Fibroblast of lung (primary cell): ENCODE results near the gene PBX1. TPM values are rescaled to one million over a fixed set of nuclear protein-coding genes. Genes with fewer than 3 reads are reported as not detected.
A peak's percentile ranks its signal among the peaks of the same experiment; 100 is the strongest.

Experiments used
- DNase-seq, 2 donors: peaks; one replicate each; pipeline versions ENCODE4 v3.0.0 to v3.0.0-alpha.2; 2010; ENCODE audit warnings: low read depth in 2 of 2
- H2AFZ ChIP-seq: 2 replicates; pipeline ENCODE4 v1.5.1; 2012; ENCODE audit warnings: low read length, control low read depth, inconsistent platforms
- H3K27ac ChIP-seq: 2 replicates; pipeline ENCODE4 v1.5.1; 2011; ENCODE audit warnings: low read length, control low read depth; ENCODE audit not compliant: insufficient read depth
- H3K27me3 ChIP-seq: 2 replicates; pipeline ENCODE4 v1.5.1; 2011; ENCODE audit warnings: mild to moderate bottlenecking, low read length; ENCODE audit not compliant: control insufficient read depth, insufficient read depth
- H3K36me3 ChIP-seq: 2 replicates; pipeline ENCODE4 v1.5.1; 2011; ENCODE audit warnings: low read length; ENCODE audit not compliant: control insufficient read depth, insufficient read depth
- H3K4me1 ChIP-seq: 2 replicates; pipeline ENCODE4 v1.5.1; 2011; ENCODE audit warnings: low read length; ENCODE audit not compliant: control insufficient read depth, insufficient read depth; ENCODE audit errors: extremely low read depth
- H3K4me2 ChIP-seq: 2 replicates; pipeline ENCODE4 v1.5.1; 2011; ENCODE audit warnings: low read length, control low read depth; ENCODE audit not compliant: insufficient read depth; ENCODE audit errors: extremely low read depth
- H3K4me3 ChIP-seq, 4 experiments: fragments of 200-600 bp in 1 of 4; sonication (generic) in 1 of 4; replicated peaks in 1 of 4; 2 replicates each; pipeline ENCODE4 v1.5.1; 2011 to 2016; ENCODE audit warnings: low read length in 4 of 4, low read depth in 3 of 4, mild to moderate bottlenecking in 3 of 4, control low read depth in 2 of 4, inconsistent platforms in 1 of 4, mixed read lengths in 1 of 4; ENCODE audit not compliant: insufficient read depth in 1 of 4; ENCODE audit errors: control extremely low read depth in 1 of 4
- H3K79me2 ChIP-seq: 2 replicates; pipeline ENCODE4 v1.5.1; 2012; ENCODE audit warnings: mild to moderate bottlenecking, low read length, inconsistent platforms; ENCODE audit not compliant: control insufficient read depth, insufficient read depth
- H3K9ac ChIP-seq: 2 replicates; pipeline ENCODE4 v1.5.1; 2011; ENCODE audit warnings: mild to moderate bottlenecking, low read length, control low read depth; ENCODE audit not compliant: insufficient read depth
- H3K9me3 ChIP-seq: 2 replicates; pipeline ENCODE4 v1.5.1; 2012; ENCODE audit warnings: low read depth, low read length; ENCODE audit not compliant: control insufficient read depth, insufficient read depth
- H4K20me1 ChIP-seq: 2 replicates; pipeline ENCODE4 v1.5.1; 2011; ENCODE audit warnings: low read length; ENCODE audit not compliant: control insufficient read depth, insufficient read depth; ENCODE audit errors: extremely low read depth
- EZH2 ChIP-seq: IDR thresholded peaks from 2 replicates; pipeline ENCODE4 v1.5.1; 2012; ENCODE audit warnings: low read length, control low read depth, mild to moderate bottlenecking; ENCODE audit errors: missing control alignments
- polyA plus RNA-seq, 2 donors: library from polyadenylated mRNA; depleted of rRNA in 1 of 2; stranded (reverse) in 1 of 2; unstranded in 1 of 2; fragments of >200 nt; gene quantifications; 2 replicates each; pipeline ENCODE4 v1.2.1, GENCODE V29; 2011 to 2012; ENCODE audit warnings: missing spikeins in 1 of 2
- total RNA-seq: library from RNA; depleted of rRNA; stranded (reverse); fragments of >200 nt; gene quantifications from 2 replicates; pipeline ENCODE4 v1.2.1, GENCODE V29; 2014
- TF ChIP-seq, protein P1 (sequence below), 2 donors: IDR thresholded peaks in 1 of 2; conservative IDR thresholded peaks in 1 of 2; 1 replicate in 1 of 2; 2 replicates in 1 of 2; pipeline ENCODE4 v1.5.1; 2011 to 2012; ENCODE audit warnings: low read length in 2 of 2, control low read depth in 1 of 2, inconsistent platforms in 1 of 2, low read depth in 1 of 2, mild to moderate bottlenecking in 1 of 2

PBX1 gene
- total and polyA plus RNA-seq, 2 donors (not counting 1 experiment from before 2014, with no cell fraction given), result 43.1 to 46.7 TPM

- Histone ChIP-seq H3K9me3 (no peaks in the 10 kb centered on the region), H3K27ac (no peak overlapping the region), H3K4me1 (no peaks in the 10 kb centered on the region), H3K36me3 (no peaks in the 10 kb centered on the region), H3K4me3 (no peak overlapping the region), H2AFZ (no peak overlapping the region), H3K4me2 (no peak overlapping the region), H3K9ac (no peak overlapping the region), H3K79me2 (no peaks in the 10 kb centered on the region), H3K27me3 (no peaks in the 10 kb centered on the region), H4K20me1 (no peaks in the 10 kb centered on the region)
- no peak for DNase-seq
- TF ChIP-seq, protein P1, sequence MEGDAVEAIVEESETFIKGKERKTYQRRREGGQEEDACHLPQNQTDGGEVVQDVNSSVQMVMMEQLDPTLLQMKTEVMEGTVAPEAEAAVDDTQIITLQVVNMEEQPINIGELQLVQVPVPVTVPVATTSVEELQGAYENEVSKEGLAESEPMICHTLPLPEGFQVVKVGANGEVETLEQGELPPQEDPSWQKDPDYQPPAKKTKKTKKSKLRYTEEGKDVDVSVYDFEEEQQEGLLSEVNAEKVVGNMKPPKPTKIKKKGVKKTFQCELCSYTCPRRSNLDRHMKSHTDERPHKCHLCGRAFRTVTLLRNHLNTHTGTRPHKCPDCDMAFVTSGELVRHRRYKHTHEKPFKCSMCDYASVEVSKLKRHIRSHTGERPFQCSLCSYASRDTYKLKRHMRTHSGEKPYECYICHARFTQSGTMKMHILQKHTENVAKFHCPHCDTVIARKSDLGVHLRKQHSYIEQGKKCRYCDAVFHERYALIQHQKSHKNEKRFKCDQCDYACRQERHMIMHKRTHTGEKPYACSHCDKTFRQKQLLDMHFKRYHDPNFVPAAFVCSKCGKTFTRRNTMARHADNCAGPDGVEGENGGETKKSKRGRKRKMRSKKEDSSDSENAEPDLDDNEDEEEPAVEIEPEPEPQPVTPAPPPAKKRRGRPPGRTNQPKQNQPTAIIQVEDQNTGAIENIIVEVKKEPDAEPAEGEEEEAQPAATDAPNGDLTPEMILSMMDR (conservative IDR thresholded peaks at IDR 0.05 in 1 of 2, IDR thresholded peaks at IDR 0.05 in 1 of 2; ENCODE audit: low read depth in 1 of 2, low read length in 2 of 2), result no peak
- TF ChIP-seq EZH2, result no peak
These were observed 282.0 kb downstream of the PBX1 start for GRCh38 chr1:164840936-164841335.

DNA sequence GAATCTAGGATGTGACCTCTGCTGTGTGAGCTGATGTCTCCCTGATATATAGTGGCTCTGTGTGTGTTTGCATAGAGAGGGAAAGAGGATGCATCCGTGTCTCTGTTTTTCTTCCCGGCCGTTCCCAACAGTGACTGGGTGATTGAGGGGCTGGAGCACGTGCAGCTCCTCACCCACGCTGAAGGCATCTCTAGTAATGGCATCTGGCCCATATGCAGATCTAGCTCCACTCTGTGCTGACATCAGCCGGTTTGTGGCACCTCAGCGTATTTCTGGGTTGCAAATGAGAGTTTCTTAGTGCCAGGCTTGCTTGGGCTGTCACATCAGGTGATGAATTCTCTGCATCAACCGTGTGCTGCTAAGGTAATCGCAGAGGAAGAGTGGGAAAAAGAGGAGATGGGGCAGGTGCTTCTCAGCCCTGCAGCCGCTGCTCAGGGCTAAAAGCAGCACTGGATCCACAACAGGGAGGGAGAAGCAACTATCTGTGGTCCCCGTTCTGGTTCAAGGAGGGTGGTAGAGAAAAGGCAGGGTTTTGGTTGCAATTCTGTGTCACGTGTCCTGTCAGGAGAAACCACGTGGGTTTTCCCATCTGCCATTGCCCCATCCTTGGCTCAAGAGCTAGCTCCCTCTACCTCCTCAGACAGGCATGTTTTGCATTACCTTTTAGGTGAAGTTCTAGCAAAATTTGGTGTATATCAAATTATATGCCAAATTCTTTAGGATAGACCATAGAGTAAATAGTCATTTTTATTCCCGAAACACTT is 282.9 kb downstream of the PBX1 start:
- no peaks in the 10 kb centered on the region for H4K20me1 ChIP-seq
- no peaks in the 10 kb centered on the region for H3K9me3 ChIP-seq
- TF ChIP-seq, protein P1 (conservative IDR thresholded peaks at IDR 0.05 in 1 of 2, IDR thresholded peaks at IDR 0.05 in 1 of 2; ENCODE audit: low read depth in 1 of 2, low read length in 2 of 2), result no peak
- no peak for TF ChIP-seq EZH2
- no peaks in the 10 kb centered on the region for H3K36me3 ChIP-seq
- H3K9ac ChIP-seq, result no peak overlapping the region
- no peaks in the 10 kb centered on the region for H3K79me2 ChIP-seq
- DNase-seq, result no peak
- H3K4me3 ChIP-seq, result no peak overlapping the region
- no peak overlapping the region for H3K4me2 ChIP-seq
- H3K27me3 ChIP-seq, result no peaks in the 10 kb centered on the region
- H2AFZ ChIP-seq, result no peak overlapping the region
- H3K27ac ChIP-seq, result no peak overlapping the region
- H3K4me1 ChIP-seq, result no peaks in the 10 kb centered on the region

DNA sequence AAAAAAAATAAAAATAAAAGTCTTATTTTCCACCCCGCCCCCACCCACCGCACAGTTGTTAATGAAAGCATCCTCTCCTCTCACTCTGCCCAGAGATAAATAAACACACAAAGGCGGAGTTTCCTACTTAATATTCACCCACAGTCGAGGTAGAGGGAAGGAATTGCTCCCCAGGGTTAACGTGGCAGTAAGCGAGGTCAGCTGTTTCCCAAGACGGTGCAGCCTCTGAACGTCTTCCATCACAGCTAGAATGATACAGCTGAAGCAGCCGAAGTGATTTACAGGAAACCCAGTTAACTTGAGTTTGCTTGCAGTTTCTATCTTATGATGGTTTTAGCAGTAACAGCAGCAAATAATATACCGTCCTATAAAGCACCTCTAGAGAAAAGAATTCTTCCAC is 283.9 kb downstream of the PBX1 start:
- no peaks in the 10 kb centered on the region for H3K36me3 ChIP-seq
- H3K27me3 ChIP-seq, result no peaks in the 10 kb centered on the region
- TF ChIP-seq, protein P1 (conservative IDR thresholded peaks at IDR 0.05 in 1 of 2, IDR thresholded peaks at IDR 0.05 in 1 of 2; ENCODE audit: low read depth in 1 of 2, low read length in 2 of 2), result no peak
- TF ChIP-seq EZH2, result no peak
- H3K4me3 ChIP-seq, result no peak overlapping the region
- H3K4me1 ChIP-seq, result no peaks in the 10 kb centered on the region
- H3K9ac ChIP-seq, result no peak overlapping the region
- H3K9me3 ChIP-seq, result no peaks in the 10 kb centered on the region
- H4K20me1 ChIP-seq, result no peaks in the 10 kb centered on the region
- no peak overlapping the region for H3K4me2 ChIP-seq
- H3K27ac ChIP-seq, result no peak overlapping the region
- H3K79me2 ChIP-seq, result no peaks in the 10 kb centered on the region
- no peak overlapping the region for H2AFZ ChIP-seq
- peak in 1 of 2 donors; percentile 10 for DNase-seq
